Aorta (tissue), 5 donors: ENCODE data around the gene PLEKHO2. TPM values are rescaled to one million over a fixed set of nuclear protein-coding genes. Genes with fewer than 3 reads are reported as not detected.
A peak's percentile ranks its signal among the peaks of the same experiment; 100 is the strongest.

ENCODE experiments used
- ATAC-seq: fragments of 200-7000 bp; cut with Tn5 transposase; one replicate; pipeline ENCODE4 v1.9.1; 2022; ENCODE audit warnings: moderate library complexity; ENCODE audit not compliant: low FRiP score
- DNase-seq, 2 donors: peaks; one replicate each; pipeline ENCODE4 v3.0.0-alpha.2; 2020
- H3K27ac ChIP-seq, 2 donors: one replicate each; pipeline ENCODE4 v1.5.1; 2013; ENCODE audit warnings: low read length in 2 of 2, mild to moderate bottlenecking in 2 of 2, moderate library complexity in 2 of 2, control low read depth in 1 of 2, inconsistent platforms in 1 of 2, low read depth in 1 of 2
- H3K27me3 ChIP-seq, 2 donors: one replicate each; pipeline ENCODE4 v1.6.1; 2013; ENCODE audit warnings: control low read depth in 1 of 2, low read length in 1 of 2, mild to moderate bottlenecking in 1 of 2, moderate library complexity in 1 of 2; ENCODE audit not compliant: insufficient read depth in 2 of 2, control insufficient read depth in 1 of 2
- H3K36me3 ChIP-seq, 2 donors: one replicate each; pipeline ENCODE4 v1.6.1; 2013; ENCODE audit warnings: control low read depth in 1 of 2, low read length in 1 of 2, mild to moderate bottlenecking in 1 of 2; ENCODE audit not compliant: insufficient read depth in 2 of 2, control insufficient read depth in 1 of 2
- H3K4me1 ChIP-seq, 2 donors: one replicate each; pipeline ENCODE4 v1.6.1; 2013; ENCODE audit warnings: low read length in 2 of 2, control low read depth in 1 of 2, mild to moderate bottlenecking in 1 of 2, moderate library complexity in 1 of 2; ENCODE audit not compliant: insufficient read depth in 2 of 2, control insufficient read depth in 1 of 2
- H3K4me3 ChIP-seq, 2 donors: one replicate each; pipeline ENCODE4 v1.5.1; 2013; ENCODE audit warnings: low read length in 2 of 2, control low read depth in 1 of 2, mild to moderate bottlenecking in 1 of 2
- H3K9me3 ChIP-seq: one replicate; pipeline ENCODE4 v1.6.1; 2013; ENCODE audit warnings: mild to moderate bottlenecking, low read length; ENCODE audit not compliant: control insufficient read depth
- WGBS, 2 donors: extraction: QIAGEN DNeasy Blood & Tissue Kit; methylation state at CpG; one replicate each; pipeline ENCODE4 v1.1.7; 2013; 5-methylcytosine and 5-hydroxymethylcytosine counted together
- intact Hi-C, 2 donors: fragments of 100-400 bp; cut with DNase I; formaldehyde crosslinking; loops; one replicate each; pipeline versions ENCODE4 v1.14.2 to v1.15.0; 2022
- polyA plus RNA-seq, 2 donors: library from polyadenylated mRNA; stranded (reverse); fragments of 200-250 nt; gene quantifications; one replicate each; pipeline ENCODE4 v1.2.3, GENCODE V29; 2013
- total RNA-seq, 2 donors: library from RNA; stranded (reverse); fragmentation: NEBNext Ultra II Directional; extraction: Animal tissue kit (Norgen Biotek cat#: 25700); gene quantifications; one replicate each; pipeline ENCODE4 v1.2.1, GENCODE V29; 2021
- donor health status: healthy with polysubstance abuse.
- donor health status: Bipolar disorder and iron deficiency.
- donor health status: DM: no; HTN: no; CAD: no.
- donor health status: DM: no; HTN: no; CAD: no.
- donor health status: DM: yes; HTN: yes; CAD: no.

PLEKHO2 gene
- total and polyA plus RNA-seq, 4 donors = 12.2 to 50.4 (median 29.9) TPM

DNA sequence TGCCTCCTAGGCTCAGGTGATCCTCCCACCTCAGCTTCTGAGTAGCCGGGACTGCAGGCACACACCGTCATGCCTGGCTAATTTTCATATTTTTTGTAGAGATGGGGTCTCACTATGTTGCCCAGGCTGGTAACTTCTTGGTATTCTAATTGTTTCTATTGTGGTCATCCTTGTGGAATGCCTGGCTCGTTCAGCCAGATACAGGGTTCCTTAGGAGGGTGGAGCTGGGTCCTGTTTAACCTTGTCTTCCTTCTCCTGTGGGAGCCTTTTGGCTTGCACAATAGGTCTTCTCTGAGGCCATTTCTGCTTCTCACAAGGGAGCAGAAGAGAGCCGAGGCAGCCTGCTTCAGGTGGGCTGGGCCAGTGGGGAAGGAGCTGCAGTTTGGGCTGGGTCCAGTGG is 15.7 kb downstream of the PLEKHO2 start:
- Histone ChIP-seq H3K27me3 (no peaks in the 10 kb centered on the region), H3K9me3 (no peaks in the 10 kb centered on the region), H3K36me3 (no peaks in the 10 kb centered on the region), H3K4me1 (peaks cover 0 to 3% of the 10 kb centered on the region in 2 donors), H3K27ac (peak overlapping the region in 1 of 2 donors; percentile 92), H3K4me3 (no peak overlapping the region)
- intact Hi-C loops = loop anchor here in 1 of 2 donors (5.0 kb wide), 1 partner anchor 35 kb away; no protein-coding TSS in a partner anchor
- DNase-seq (peak in 1 of 2 donors; percentile 45), ATAC-seq (no peak)
- 49 to 52% methylated on average over 4 of the region's 4 CpGs for whole genome bisulfite sequencing, 2 donors

DNA sequence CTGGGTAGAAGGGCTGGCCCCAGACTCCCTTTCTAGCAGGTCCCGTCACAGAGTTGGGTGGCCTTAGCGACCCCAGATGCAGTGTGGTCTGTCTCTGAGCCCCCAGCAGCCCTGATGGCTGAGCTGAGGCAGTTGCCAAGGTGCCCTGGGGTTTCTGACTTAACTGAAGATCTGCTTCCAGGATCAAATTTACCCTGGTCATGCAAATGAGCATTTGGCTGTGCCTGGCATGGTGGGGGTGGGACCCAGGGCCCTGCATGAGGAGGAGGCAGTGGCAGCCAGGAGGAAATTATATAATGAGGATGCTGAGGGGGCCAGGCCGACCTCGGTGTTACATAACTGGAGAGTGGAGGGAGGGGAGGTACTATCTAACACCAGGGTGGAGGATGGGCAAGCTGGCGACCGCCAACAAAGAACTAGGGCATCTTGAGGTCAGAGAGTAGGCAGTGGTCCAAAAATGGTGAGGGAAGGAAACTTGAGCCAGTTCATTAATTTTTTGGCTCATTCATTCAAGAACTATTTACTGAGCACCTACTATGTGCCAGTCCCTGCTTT is 16.4 kb downstream of the PLEKHO2 start:
- no peaks in the 10 kb centered on the region for H3K27me3 ChIP-seq
- H3K36me3 ChIP-seq = no peaks in the 10 kb centered on the region
- ATAC-seq = no peak
- 67 to 70% methylated on average over 6 of the region's 6 CpGs for WGBS, 2 donors
- H3K9me3 ChIP-seq = no peaks in the 10 kb centered on the region
- H3K4me1 ChIP-seq = peaks cover 0 to 3% of the 10 kb centered on the region in 2 donors
- H3K4me3 ChIP-seq = no peak overlapping the region
- peak overlapping the region in 1 of 2 donors; percentile 92 for H3K27ac ChIP-seq
- intact Hi-C loops = loop anchor here in 1 of 2 donors (5.0 kb wide), 1 partner anchor 34 kb away; no protein-coding TSS in a partner anchor
- peak in 1 of 2 donors; percentile 42 for DNase-seq

DNA sequence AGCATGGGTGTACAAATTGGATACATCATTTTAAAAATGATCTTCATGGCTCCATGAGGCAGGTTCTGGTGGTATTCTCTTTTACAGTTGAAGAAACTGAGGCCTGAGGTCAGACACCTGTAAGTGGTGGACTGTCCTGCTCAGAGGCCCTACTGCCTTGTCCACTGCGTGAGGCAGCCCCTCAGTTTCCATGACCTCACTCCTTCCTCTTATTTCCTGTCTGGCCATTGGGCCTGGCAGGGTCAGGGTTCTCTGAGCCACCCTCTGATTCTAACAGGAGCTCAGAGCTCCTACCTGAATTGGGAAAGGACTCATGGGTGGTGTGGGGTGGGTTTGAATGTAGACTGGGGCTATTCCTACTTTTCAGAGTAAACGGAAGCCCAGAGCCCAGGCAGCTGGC is 17.5 kb downstream of the PLEKHO2 start:
- H3K27ac ChIP-seq = no peak overlapping the region
- DNase-seq (peak in 1 of 2 donors; percentile 39), ATAC-seq (no peak)
- intact Hi-C loops = loop anchor here in 1 of 2 donors (5.0 kb wide), 1 partner anchor 33 kb away; no protein-coding TSS in a partner anchor
- 85 to 87% methylated on average over 2 of the region's 2 CpGs for WGBS, 2 donors
- no peaks in the 10 kb centered on the region for H3K27me3 ChIP-seq
- peaks cover 0 to 3% of the 10 kb centered on the region in 2 donors for H3K4me1 ChIP-seq
- H3K36me3 ChIP-seq = no peaks in the 10 kb centered on the region
- no peaks in the 10 kb centered on the region for H3K9me3 ChIP-seq
- H3K4me3 ChIP-seq = no peak overlapping the region

DNA sequence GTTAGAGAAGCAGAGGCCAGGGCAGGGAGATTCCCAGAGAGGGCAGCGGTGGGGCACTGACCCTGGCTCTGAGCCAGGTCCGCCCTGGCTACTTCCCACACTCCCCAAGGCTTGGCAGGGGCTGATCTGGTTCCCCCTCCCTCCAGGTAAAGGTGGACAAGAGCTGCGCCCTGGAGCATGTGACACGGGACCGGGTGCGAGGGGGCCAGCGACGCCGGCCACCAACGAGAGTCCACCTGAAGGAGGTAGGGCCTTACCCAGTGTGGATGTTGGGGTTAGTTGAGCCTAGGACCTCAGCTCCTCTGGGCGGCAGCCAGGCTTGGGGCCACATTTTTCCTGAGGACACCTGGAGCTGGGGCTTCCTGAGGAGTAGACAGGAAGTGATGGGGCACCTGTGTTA is 19.6 kb downstream of the PLEKHO2 start:
- Histone ChIP-seq H3K4me1 (peaks cover 0 to 3% of the 10 kb centered on the region in 2 donors), H3K4me3 (no peak overlapping the region), H3K27me3 (no peaks in the 10 kb centered on the region), H3K27ac (no peak overlapping the region), H3K36me3 (no peaks in the 10 kb centered on the region), H3K9me3 (no peaks in the 10 kb centered on the region)
- 91 to 94% methylated on average over 11 of the region's 11 CpGs for WGBS, 2 donors
- DNase-seq (peak in 1 of 2 donors; percentile 35), ATAC-seq (no peak)
- intact Hi-C loops = no loop called here

DNA sequence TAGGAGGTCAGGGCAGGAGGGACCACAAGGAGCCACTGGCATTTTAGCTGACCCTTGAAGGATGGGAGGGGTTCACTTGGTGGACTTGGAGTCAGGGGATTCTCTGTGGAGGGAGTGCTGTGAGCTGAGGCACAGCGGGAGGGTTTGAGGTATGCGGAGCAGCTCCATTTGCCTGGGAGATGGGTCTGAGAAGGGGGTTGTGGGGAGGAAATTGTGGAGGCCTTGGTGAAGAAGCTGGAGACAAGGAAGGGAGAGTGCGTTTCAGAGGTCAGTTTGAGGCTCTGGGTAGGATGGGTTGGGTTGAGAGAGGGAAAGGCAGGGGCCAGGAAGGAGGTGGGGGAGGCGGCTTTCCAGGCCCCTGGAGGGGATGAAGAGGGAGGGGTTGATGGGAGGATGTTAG is 20.2 kb downstream of the PLEKHO2 start:
- Histone ChIP-seq H3K36me3 (no peaks in the 10 kb centered on the region), H3K27ac (no peak overlapping the region), H3K4me3 (no peak overlapping the region), H3K27me3 (no peaks in the 10 kb centered on the region), H3K9me3 (no peaks in the 10 kb centered on the region), H3K4me1 (peaks cover 0 to 3% of the 10 kb centered on the region in 2 donors)
- WGBS, 2 donors = 93% methylated on average over 4 of the region's 4 CpGs
- DNase-seq (peak in 1 of 2 donors; percentile 17), ATAC-seq (no peak)
- intact Hi-C loops = no loop called here

DNA sequence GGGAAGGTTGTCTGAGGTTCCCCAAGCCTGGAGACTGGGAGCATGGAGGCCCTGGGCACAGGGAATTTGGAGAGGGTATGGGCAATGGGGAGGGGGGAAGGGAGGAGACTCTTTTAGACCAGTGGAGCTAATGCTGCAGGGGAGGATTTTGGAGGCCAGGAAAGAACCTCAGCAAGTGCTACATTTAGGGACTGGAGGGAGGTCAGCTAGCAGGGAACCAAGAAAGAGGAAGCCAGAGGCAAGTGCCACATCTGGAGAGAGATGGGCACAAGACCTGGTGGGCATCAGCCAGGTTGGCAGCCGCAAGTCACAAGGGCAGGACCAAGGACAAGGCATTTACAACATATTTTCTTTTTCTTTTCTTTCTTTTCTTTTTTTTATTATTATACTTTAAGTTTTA is 20.7 kb downstream of the PLEKHO2 start:
- Histone ChIP-seq H3K27me3 (no peaks in the 10 kb centered on the region), H3K36me3 (no peaks in the 10 kb centered on the region), H3K4me3 (no peak overlapping the region), H3K27ac (no peak overlapping the region), H3K9me3 (no peaks in the 10 kb centered on the region), H3K4me1 (no peaks in the 10 kb centered on the region)
- DNase-seq (peak in 1 of 2 donors; percentile 28), ATAC-seq (no peak)
- intact Hi-C loops = no loop called here
- 93 to 98% methylated on average over 1 of the region's 1 CpG for WGBS, 2 donors

DNA sequence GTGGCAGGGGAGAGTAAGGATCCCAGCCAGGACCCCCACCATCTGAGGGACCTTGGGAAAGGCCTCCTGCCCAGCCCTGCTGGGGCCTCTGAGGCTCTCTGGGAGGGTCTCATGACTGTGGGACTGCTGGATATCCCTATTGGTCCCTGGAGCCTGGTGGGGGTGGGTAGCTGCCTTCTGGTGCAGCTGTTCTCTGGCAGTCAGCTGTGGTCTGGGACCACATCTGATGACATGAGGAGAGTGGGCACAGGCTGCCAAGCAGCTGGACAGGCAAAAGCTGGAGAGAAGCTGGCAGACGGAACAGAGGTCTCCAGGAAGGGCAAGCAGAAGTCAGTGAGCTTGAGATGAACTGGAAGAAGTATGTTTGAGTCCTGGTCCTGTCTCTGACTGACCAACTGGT is 22.4 kb downstream of the PLEKHO2 start:
- no peaks in the 10 kb centered on the region for H3K27me3 ChIP-seq
- WGBS, 2 donors = 60 to 78% methylated on average over 1 of the region's 1 CpG
- no peaks in the 10 kb centered on the region for H3K9me3 ChIP-seq
- peak in 1 of 2 donors; percentile 30 for DNase-seq
- intact Hi-C loops = no loop called here
- H3K27ac ChIP-seq = no peak overlapping the region
- H3K36me3 ChIP-seq = no peaks in the 10 kb centered on the region
- no peaks in the 10 kb centered on the region for H3K4me1 ChIP-seq
- no peak for ATAC-seq
- H3K4me3 ChIP-seq = no peak overlapping the region

DNA sequence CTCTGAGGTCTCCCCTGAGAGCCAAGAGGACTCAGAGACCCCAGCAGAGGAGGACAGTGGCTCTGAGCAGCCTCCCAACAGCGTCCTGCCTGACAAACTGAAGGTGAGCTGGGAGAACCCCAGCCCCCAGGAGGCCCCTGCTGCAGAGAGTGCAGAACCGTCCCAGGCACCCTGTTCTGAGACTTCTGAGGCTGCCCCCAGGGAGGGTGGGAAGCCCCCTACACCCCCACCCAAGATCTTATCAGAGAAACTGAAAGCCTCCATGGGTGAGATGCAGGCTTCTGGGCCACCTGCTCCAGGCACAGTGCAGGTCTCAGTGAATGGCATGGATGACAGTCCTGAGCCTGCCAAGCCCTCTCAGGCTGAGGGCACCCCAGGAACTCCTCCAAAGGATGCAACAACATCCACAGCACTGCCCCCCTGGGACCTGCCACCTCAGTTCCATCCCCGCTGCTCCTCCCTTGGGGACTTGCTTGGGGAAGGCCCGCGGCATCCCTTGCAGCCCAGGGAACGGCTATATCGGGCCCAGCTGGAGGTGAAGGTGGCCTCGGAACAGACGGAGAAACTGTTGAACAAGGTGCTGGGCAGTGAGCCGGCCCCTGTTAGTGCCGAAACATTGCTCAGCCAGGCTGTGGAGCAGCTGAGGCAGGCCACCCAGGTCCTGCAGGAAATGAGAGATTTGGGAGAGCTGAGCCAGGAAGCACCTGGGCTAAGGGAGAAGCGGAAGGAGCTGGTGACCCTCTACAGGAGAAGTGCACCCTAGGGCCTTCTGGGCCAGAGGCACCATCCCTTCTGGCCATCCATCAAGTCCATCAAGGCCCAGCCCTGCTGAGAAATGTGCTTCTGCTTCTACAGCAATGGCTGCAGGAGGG is 23.6 kb downstream of the PLEKHO2 start:
- intact Hi-C loops = no loop called here
- H3K27ac ChIP-seq = no peak overlapping the region
- no peaks in the 10 kb centered on the region for H3K9me3 ChIP-seq
- H3K27me3 ChIP-seq = no peaks in the 10 kb centered on the region
- H3K36me3 ChIP-seq = no peaks in the 10 kb centered on the region
- H3K4me3 ChIP-seq = no peak overlapping the region
- DNase-seq = peak in 1 of 2 donors; percentile 41
- no peak for ATAC-seq
- WGBS, 2 donors = 92 to 93% methylated on average over 12 of the region's 12 CpGs
- H3K4me1 ChIP-seq = no peaks in the 10 kb centered on the region
